ENCODE results near the gene SIL1. TPM values are rescaled to one million over a fixed set of nuclear protein-coding genes. Genes with fewer than 3 reads are reported as not detected.

The SIL1 gene
- total RNA-seq, 1 donor from 2014 or later, result 39.3 TPM

- no peak for TF ChIP-seq CTCF (IDR thresholded peaks at IDR 0.05; ENCODE audit: borderline replicate concordance)
- no peaks in the 10 kb centered on the region for H3K4me1 ChIP-seq
- no peaks in the 10 kb centered on the region for H3K9me3 ChIP-seq (replicated peaks)
- no peak overlapping the region for H3K27ac ChIP-seq (replicated peaks)
- intact Hi-C loops (cut with micrococcal nuclease), result no loop called here
- no peak overlapping the region for H3K4me3 ChIP-seq
- no peak for DNase-seq
- H3K36me3 ChIP-seq, result no peaks in the 10 kb centered on the region
- H3K27me3 ChIP-seq (ENCODE audit: low read depth), result no peaks in the 10 kb centered on the region
Measured at GRCh38 chr5:139236479-139236878, 38.3 kb upstream of the SIL1 start.

GRCh38 chr5:139232147-139232724, 34.1 kb upstream of the SIL1 start:
- no peak overlapping the region for H3K27ac ChIP-seq (replicated peaks)
- no peaks in the 10 kb centered on the region for H3K4me1 ChIP-seq
- no peaks in the 10 kb centered on the region for H3K27me3 ChIP-seq (ENCODE audit: low read depth)
- no peaks in the 10 kb centered on the region for H3K9me3 ChIP-seq (replicated peaks)
- no peaks in the 10 kb centered on the region for H3K36me3 ChIP-seq
- TF ChIP-seq CTCF (IDR thresholded peaks at IDR 0.05; ENCODE audit: borderline replicate concordance), result no peak
- no peak for DNase-seq
- H3K4me3 ChIP-seq, result no peak overlapping the region
- intact Hi-C loops (cut with micrococcal nuclease), result no loop called here

GRCh38 chr5:139228201-139228803, 30.1 kb upstream of the SIL1 start:
- H3K4me1 ChIP-seq, result no peaks in the 10 kb centered on the region
- intact Hi-C loops (cut with micrococcal nuclease), result no loop called here
- no peak for TF ChIP-seq CTCF (IDR thresholded peaks at IDR 0.05; ENCODE audit: borderline replicate concordance)
- H3K9me3 ChIP-seq (replicated peaks), result no peaks in the 10 kb centered on the region
- no peak overlapping the region for H3K27ac ChIP-seq (replicated peaks)
- no peaks in the 10 kb centered on the region for H3K27me3 ChIP-seq (ENCODE audit: low read depth)
- DNase-seq, result no peak
- no peaks in the 10 kb centered on the region for H3K36me3 ChIP-seq
- H3K4me3 ChIP-seq, result no peak overlapping the region

GRCh38 chr5:139226131-139226530, 28.0 kb upstream of the SIL1 start:
- DNase-seq, result no peak

GRCh38 chr5:139223481-139223880, 25.3 kb upstream of the SIL1 start:
- H3K27ac ChIP-seq (replicated peaks), result no peak overlapping the region
- TF ChIP-seq CTCF (IDR thresholded peaks at IDR 0.05; ENCODE audit: borderline replicate concordance), result no peak
- no peaks in the 10 kb centered on the region for H3K27me3 ChIP-seq (ENCODE audit: low read depth)
- no peaks in the 10 kb centered on the region for H3K36me3 ChIP-seq
- intact Hi-C loops (cut with micrococcal nuclease), result no loop called here
- no peaks in the 10 kb centered on the region for H3K9me3 ChIP-seq (replicated peaks)
- no peaks in the 10 kb centered on the region for H3K4me1 ChIP-seq
- DNase-seq, result no peak
- H3K4me3 ChIP-seq, result no peak overlapping the region

More at GRCh38 chr5:139226131-139226530, 28.0 kb upstream of the SIL1 start:
- no peak overlapping the region for H3K4me3 ChIP-seq
- no peaks in the 10 kb centered on the region for H3K4me1 ChIP-seq
- H3K27ac ChIP-seq (replicated peaks), result no peak overlapping the region
- no peak for TF ChIP-seq CTCF (IDR thresholded peaks at IDR 0.05; ENCODE audit: borderline replicate concordance)
- H3K36me3 ChIP-seq, result no peaks in the 10 kb centered on the region
- intact Hi-C loops (cut with micrococcal nuclease), result no loop called here
- H3K27me3 ChIP-seq (ENCODE audit: low read depth), result no peaks in the 10 kb centered on the region
- no peaks in the 10 kb centered on the region for H3K9me3 ChIP-seq (replicated peaks)
